HG02938 (cell line): ENCODE measurements around the gene EBF3.

ENCODE experiments used
- ATAC-seq: cut with Tn5 transposase; IDR thresholded peaks from one replicate; pipeline ENCODE4 v1.9.1; 2021; ENCODE audit warnings: mild to moderate bottlenecking, moderate library complexity; ENCODE audit not compliant: unreplicated experiment

Gene EBF3

DNA sequence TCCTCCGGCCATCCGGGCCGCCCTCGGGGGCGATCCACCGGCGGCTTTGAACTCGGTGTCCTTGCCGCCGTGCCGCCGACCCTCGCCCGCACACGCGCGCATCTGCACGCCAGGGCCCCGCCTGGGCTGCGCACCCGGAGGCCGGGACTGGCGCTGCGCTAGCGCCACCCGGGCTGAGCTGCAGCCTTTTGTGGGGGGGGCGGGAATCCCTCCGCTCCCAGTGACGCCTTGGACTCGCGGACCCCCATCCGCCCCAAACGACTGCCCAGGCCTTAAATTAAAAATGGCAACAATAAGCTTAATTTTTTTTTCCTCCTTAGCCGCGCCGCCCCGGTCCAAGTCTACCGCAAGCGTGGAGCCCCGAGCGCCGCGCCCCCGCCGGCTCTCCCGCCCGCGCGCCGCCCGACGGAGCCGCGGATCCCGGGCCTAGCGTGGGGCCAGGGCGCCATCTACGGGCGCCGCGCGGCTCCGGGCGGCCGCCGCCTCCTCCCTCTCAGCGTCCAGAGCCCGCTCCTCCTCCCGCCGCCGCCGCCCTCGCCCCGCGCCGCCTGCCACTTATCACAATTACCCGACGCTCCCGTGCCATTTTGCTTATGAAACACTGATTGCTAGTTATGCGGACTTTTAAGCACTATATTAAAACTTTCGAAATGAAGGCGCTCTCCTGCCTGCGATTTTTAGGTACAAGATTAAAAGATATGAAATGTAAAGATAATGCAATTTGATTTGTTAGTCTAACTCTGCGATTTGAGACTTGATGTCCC, 7.5 kb upstream of the EBF3 start:
- ATAC-seq, result no peak

DNA sequence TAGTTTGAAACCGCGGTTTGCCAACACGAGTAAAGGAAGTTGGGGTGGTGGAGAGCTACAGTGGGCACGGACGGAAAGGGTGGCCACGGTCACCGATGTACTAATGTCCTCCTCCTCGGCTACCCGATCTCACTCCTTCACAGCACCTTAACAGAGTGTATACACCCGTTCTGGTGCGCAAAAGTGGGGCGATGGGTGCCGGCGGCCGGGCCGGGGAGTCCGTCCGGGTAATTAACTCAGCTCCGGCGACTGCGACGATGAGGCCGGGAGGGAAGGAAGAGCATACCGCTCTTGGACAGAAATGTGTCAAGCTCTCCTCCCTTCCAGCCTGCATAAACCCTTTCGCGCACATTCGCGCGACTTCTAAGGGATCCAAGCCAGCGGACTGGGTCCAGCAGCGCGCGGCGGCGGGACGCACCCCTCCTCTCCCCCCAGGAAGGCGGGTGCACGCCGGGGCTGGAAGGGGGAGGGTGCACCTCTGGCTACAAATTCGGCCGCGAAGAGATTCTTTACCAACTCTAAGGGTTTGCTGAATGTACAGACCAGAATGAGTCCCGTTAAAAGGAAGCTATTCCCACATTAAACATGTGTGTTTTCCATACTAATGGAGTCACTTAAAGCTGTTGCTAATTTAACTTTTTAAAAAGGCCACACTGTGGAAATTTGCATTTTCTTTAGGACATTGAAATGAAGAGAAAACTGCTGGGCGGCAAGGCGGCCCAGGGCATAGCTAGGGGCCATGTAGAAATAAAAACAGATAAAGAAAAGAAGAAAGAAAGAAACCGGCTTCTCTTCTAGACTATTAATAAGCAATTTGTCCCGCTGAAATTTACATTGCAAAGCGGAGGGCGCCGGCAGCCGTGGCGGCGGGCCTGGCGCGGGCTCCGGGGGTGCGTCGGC, 6.6 kb upstream of the EBF3 start:
- no peak for ATAC-seq

- no peak for ATAC-seq
Observed at GRCh38 chr10:129969911-129970464, 5.9 kb upstream of the EBF3 start.

DNA sequence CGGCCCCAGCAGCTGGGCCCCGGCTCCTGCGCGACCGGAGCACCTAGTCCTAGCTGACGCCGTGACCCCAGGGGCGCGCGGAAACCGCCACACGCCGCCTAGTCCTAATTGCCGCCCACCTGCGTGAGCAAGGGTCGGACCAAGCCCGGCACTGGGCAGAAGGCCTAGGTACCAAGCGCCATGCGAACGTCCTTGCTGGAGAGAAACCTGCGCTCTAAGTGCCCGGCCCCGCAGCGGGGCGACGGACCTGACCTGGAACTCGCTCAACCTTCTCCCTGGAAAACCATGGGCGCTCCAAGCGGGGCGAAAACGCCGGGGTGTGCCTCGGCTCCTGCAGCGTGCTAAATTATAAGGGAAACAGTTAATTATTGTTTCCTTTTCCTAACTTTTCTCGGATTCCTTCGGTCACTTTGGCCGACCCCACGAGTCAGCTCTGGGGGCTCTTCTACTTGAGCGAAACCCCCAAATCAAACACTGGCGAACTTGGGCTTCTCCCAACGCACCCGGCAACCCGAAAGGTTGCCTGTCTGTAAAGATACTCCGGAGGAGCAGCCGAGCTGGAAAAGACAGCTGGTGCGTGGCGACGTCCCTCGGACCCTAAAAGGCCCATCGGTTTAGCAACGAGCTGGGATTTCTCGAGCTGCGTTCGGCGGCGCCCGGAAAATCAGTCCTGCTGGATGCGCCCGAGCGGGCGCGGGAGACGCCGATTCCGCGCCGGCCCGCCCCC, 5.3 kb upstream of the EBF3 start:
- no peak for ATAC-seq

DNA sequence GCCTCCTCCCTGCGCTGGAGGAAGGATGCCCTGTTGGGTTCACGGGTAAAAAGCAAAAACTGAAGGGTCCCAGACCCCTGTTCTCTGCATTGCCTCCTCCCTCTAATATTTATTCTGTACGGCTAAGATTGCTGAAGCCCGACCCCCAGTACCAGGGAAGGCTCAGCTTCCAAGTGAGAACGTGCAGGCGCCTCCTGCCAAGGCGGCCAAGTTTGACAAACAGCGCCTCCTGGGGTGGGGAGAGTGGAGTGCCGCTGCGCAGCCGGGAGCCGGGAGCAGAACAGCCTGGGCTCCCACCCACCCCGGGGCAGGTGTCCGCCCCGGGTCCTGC, 4.7 kb upstream of the EBF3 start:
- no peak for ATAC-seq

DNA sequence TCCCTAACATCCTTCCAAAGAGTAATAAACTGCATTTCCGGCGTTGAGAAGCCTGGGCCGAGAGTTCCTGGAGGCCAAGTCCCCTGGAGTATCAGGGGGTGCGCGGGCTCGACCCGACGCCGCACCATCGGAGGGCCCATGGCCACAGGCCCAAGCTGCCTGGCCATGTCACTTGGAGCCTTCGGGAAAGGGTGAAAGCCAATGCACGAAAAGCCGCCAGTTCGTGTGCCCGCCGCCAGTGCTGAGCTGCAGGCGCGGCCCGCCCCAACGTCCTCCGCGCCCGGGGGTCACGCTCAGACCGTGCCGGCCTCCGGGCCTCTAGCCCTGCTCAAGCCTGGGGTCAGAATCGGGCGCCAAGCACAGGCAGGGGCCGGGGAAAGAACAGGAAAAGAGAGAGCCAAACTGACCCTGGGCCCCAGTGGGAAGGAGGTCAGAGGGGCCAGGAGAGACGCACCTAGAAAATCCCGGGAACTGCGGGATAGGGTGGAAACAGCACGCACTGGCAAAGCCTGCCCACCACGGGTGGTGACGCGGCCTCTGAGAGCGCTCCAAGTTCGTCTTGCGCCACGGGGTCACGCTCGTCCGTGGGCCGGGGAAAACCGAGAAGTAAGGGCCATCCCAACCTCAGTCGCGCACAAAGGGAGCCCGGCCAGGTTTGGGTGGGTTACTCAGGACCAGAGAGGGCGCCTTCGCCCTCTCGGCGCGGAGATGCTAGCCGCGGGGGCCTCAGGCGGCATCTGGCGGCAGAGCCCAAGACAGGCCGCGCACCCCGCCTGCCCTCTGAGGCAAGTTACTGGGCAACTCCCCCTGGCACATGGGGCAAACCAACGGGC, 4.2 kb upstream of the EBF3 start:
- ATAC-seq, result no peak

DNA sequence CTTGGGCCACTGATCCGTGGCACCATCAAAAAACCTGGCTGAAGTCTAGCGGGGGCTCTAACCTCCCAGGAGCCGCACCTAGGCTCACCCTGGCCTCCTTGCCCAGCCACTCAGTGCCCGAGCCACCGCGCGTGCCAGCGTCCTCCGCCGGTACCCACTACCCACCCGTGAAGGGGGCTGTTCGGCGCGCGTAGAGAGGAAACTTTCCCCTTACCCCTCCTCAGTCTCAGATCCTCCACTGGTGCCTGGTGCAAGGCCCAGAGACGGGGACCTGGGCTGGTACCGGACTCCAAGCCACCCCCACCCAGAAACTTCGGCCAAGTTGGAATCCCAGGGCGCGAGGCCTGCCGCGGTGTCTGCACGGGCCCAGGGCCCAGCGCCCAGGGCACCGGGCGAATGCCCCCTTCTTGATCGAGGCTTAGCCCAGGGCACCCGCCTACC, 3.5 kb upstream of the EBF3 start:
- ATAC-seq, result no peak

DNA sequence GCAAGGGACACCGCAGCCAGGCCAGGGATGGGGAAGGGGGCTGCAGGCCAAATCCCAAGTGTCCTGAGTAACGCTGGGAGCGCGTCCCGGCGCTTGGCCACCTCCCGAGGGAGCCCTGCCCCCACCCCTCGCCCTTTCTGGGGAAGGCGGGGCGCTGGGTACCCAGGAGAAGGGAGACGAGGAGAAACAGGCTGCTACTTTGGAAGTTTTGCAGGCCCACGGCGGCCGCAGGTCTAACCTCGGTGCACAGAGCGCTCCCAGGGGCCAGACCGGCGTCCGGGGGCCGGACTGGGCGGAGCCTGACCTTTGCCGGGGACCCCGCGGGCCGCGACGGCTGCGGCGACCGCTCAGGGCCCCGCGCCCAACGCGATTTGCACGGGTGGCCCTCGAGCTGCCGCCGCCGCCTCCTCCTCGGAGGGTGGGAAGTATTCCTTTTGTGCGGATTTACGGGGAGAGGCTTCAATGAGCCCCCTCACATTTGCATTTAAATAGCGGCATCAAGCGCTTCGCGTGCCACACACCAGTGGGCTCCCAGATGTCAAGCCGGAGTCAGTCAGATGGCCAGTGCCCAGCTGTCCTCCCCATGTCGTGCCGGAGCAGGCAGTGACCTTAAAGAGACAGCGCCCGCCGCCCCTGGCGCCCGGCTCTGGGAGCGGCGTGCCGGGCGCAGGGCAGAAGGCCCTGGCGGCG, 3.0 kb upstream of the EBF3 start:
- no peak for ATAC-seq

DNA sequence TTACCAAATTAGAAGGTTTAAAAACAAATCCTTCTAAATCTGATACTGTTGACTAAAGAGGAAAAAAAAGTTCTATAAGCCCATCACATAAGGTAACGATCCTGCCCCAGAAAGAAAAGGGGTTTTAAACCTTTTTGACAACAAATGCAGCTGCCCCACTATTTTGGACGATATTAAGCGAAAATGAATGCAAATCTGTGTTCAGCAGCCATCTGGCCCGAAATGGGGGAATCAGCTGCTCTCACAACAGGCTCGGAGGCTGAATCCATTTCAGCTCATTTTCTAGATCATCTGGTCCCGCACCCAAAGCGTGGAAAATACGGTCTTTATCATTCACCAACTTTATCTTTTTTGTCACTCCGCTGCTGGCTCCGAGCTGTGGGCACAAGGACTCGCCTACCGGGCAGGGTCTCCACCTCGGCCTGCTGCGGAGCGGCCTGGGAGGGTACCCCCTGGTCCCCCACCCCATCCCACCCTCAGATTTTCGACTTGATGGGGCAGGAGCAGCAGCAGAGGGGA, 2.4 kb upstream of the EBF3 start:
- no peak for ATAC-seq

GRCh38 chr10:129965959-129966358, 1.9 kb upstream of the EBF3 start:
- ATAC-seq, result no peak

- no peak for ATAC-seq
Observed at GRCh38 chr10:129965425-129965808, 1.3 kb upstream of the EBF3 start.

DNA sequence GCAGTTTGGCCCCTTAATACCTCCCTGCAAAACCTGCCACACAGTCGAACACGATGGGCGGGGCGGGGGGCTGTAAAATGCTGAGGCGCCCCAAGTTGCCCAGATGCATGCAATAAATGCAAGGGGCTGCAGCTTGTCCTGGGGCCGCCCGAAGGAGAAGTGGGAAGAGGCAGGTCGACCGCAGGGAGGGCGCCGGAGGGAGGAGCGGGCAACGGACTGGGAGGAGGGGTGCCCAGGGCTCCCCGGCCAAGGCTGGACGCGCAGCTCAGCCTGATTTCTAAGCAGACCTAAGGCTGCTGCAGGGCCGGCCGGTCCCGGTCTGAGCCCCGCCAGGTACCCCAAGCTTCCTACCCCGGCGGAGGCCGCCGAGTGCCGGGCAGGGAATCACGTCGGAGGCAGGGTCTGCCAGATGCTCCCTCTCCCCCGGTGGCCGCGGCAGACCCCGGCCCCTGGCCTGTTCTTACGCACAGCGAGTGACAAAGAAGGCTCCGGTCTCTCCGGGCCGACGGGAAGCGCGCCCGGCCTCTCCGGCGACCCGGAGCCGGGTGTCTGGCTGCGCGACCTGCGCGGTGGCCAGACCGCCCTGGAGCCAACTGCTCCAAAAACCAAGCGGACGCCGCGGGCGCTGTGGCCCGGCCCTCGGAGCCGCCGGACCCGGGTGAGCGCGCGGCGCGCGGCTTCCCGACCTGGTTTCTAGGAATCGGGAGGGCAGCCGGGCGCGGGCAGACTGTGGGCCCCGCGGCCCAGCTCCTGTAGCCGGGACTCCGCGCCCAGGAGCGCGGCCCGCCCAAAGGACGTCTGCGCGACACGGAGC, 744 bp upstream of the EBF3 start:
- no peak for ATAC-seq

- ATAC-seq, result no peak
Observed at GRCh38 chr10:129962872-129963640, 1.0 kb downstream of the EBF3 start.

DNA sequence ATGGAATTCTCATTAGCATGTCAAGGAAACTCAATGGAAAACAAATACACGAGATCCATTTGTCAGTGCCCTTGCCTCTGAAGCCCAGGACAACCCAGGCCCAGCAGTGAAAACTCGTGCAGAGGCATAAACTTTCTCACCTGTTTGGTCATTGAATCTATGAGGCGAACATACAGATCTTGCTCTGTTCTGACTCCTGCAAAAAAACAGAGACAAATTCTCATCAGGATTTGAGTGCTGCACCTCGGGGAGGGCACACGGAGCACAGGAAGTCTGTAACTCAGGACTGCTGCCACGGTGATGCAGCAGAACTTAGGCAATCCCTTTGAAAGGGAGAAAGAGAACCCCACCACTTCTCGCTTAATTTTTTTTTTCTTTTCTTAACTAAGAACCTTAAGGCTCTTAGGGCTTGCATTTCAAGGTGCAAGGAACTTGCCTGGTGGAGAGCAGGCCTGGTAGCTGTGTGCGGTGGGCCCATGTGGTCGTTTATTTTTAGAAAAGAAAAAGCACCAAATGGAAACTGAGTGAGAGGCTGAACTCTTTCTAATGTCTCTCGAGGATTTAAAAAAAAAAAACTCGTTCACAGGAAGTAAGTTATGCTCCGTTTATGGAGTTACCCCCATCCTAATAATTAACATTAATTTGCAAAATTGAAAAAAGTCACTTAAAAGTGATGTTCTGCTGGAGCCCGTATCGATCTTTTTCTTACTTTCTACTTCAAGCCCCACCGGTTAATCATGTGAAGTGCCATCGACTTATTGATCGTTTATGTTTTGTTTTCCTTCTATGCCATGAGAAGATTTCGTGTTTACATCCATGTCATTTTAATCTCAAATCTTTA, 1.8 kb downstream of the EBF3 start:
- no peak for ATAC-seq

GRCh38 chr10:129961157-129961701, 2.8 kb downstream of the EBF3 start:
- no peak for ATAC-seq

GRCh38 chr10:129960481-129961156, 3.5 kb downstream of the EBF3 start:
- ATAC-seq, result no peak
